ENCODE measurements around the gene GALNT1. TPM values are rescaled to one million over a fixed set of nuclear protein-coding genes. Genes with fewer than 3 reads are reported as not detected.

The GALNT1 gene
- total and polyA plus RNA-seq, 8 donors: 11.2 to 83.9 (median 13.8) TPM

DNA sequence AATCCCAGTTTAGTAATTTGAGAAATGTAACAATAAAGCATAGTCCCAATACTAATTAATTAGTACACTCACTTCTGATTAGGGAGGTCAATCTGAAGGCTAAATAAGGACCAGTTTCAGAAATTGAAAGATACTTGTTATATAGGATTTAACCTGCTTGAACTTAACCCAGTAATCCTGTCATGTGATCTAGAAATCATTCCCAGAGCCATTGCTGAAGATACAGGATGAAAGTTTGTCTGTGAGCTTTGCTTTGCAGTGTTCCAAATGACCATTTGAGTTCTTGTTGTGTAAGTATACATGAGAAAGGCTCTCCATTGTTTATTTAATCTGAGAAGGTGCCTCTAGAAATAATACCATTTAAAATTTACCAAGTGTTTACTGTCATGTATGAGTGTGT lies 52.2 kb downstream of the GALNT1 start:
- H3K4me1 ChIP-seq: peaks cover 0 to 7% (median 0%) of the 10 kb centered on the region in 4 donors
- no peak for TF ChIP-seq EP300 (IDR thresholded peaks at IDR 0.05)
- TF ChIP-seq, protein P1, sequence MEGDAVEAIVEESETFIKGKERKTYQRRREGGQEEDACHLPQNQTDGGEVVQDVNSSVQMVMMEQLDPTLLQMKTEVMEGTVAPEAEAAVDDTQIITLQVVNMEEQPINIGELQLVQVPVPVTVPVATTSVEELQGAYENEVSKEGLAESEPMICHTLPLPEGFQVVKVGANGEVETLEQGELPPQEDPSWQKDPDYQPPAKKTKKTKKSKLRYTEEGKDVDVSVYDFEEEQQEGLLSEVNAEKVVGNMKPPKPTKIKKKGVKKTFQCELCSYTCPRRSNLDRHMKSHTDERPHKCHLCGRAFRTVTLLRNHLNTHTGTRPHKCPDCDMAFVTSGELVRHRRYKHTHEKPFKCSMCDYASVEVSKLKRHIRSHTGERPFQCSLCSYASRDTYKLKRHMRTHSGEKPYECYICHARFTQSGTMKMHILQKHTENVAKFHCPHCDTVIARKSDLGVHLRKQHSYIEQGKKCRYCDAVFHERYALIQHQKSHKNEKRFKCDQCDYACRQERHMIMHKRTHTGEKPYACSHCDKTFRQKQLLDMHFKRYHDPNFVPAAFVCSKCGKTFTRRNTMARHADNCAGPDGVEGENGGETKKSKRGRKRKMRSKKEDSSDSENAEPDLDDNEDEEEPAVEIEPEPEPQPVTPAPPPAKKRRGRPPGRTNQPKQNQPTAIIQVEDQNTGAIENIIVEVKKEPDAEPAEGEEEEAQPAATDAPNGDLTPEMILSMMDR (IDR thresholded peaks at IDR 0.05): no peak
- TF ChIP-seq POLR2A (IDR thresholded peaks at IDR 0.05): no peak
- no peak for TF ChIP-seq POLR2AphosphoS5 (IDR thresholded peaks at IDR 0.05)
- no peak overlapping the region for H3K4me3 ChIP-seq
- no peak overlapping the region for H3K27ac ChIP-seq
- no peaks in the 10 kb centered on the region for H3K27me3 ChIP-seq
- intact Hi-C loops (cut with DNase I; ENCODE audit: low total_unique reads): no loop called here
- peaks cover 0 to 8% (median 4%) of the 10 kb centered on the region in 4 donors for H3K9me3 ChIP-seq
- no peak for DNase-seq
- H3K36me3 ChIP-seq: peaks cover 0 to 7% (median 3%) of the 10 kb centered on the region in 4 donors

DNA sequence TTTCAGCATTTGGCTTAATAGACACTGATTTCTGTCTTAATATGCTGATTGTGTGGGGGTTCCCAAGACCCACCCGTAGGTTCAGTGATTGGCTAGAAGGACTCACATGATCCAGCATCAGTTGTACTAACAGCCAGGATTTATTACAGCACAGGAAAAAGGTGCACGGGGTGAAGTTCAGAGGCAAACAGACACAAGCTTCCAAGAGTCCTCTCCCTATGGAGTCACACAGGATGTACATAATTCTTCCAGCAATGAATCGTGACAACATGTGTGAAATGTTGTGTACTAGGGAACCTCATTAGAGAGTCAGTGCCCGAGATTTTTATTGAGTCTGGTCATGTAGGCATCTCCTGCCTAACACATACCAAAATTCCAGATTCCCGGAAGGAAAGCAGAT lies 52.8 kb downstream of the GALNT1 start:
- 69 to 79% (median 77%) methylated on average over 5 of the region's 5 CpGs for WGBS, 5 donors

DNA sequence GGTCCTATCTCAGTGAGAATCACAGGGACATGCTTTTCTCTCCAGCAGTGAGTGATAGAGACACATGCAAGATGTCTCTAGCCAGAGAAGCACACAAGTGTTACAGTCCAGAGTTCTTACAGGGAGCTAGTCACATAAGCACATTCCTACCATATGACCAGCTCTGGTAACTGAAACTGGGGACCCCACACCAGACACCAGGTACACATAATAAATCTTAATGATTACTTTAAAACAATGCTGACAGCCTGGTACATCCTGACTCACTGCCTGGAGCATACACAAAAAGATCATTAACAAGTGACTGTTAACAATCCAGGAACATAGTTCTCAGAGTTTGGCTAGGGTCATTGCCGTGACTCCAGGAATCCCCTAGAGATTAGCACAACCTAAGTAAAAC lies 53.6 kb downstream of the GALNT1 start:
- H3K27ac ChIP-seq: no peak overlapping the region

More for the DNA sequence above, 52.8 kb downstream of the GALNT1 start:
- H3K27me3 ChIP-seq: no peaks in the 10 kb centered on the region
- H3K36me3 ChIP-seq: peaks cover 0 to 7% (median 3%) of the 10 kb centered on the region in 4 donors
- no peak overlapping the region for H3K27ac ChIP-seq
- peaks cover 0 to 7% (median 0%) of the 10 kb centered on the region in 4 donors for H3K4me1 ChIP-seq
- DNase-seq: no peak
- H3K9me3 ChIP-seq: peaks cover 0 to 8% (median 4%) of the 10 kb centered on the region in 4 donors
- H3K4me3 ChIP-seq: no peak overlapping the region
- intact Hi-C loops (cut with DNase I; ENCODE audit: low total_unique reads): no loop called here
- TF ChIP-seq, protein P1 (IDR thresholded peaks at IDR 0.05): no peak
- no peak for TF ChIP-seq EP300 (IDR thresholded peaks at IDR 0.05)

DNA sequence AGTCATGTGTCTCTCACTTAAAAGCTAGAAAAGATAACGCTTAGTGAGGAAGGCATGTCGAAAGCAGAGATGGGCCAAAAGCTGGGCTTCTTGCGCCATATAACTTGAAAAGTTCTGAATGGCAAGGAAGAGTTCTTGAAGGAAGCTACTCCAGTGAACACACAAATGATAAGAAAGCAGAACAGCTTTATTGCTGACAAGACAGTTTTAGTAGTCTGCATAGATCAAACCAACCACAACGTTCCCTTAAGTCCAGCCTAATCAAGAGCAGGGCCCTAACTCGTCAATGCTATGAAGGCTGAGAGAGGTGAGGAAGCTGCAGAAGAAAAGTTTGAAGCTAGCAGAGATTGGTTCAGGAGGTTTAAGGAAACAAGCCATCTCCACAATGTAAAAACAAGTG lies 55.7 kb downstream of the GALNT1 start:
- DNase-seq: no peak
- intact Hi-C loops (cut with DNase I; ENCODE audit: low total_unique reads): no loop called here
- TF ChIP-seq EP300 (IDR thresholded peaks at IDR 0.05): no peak
- no peak for TF ChIP-seq POLR2AphosphoS5 (IDR thresholded peaks at IDR 0.05)
- TF ChIP-seq, protein P1 (IDR thresholded peaks at IDR 0.05): no peak
- no peak for TF ChIP-seq POLR2A (IDR thresholded peaks at IDR 0.05)
- 93 to 99% (median 98%) methylated on average over 5 of the region's 5 CpGs for WGBS, 5 donors
- H3K36me3 ChIP-seq: peaks cover 0 to 7% (median 3%) of the 10 kb centered on the region in 4 donors
- H3K27me3 ChIP-seq: no peaks in the 10 kb centered on the region
- H3K9me3 ChIP-seq: peaks cover 0 to 8% (median 4%) of the 10 kb centered on the region in 4 donors
- H3K27ac ChIP-seq: no peak overlapping the region
- no peak overlapping the region for H3K4me3 ChIP-seq
- peaks cover 0 to 7% (median 0%) of the 10 kb centered on the region in 4 donors for H3K4me1 ChIP-seq

More for the DNA sequence above, 53.6 kb downstream of the GALNT1 start:
- intact Hi-C loops (cut with DNase I; ENCODE audit: low total_unique reads): no loop called here
- peak in 1 of 2 donors; percentile 19 for DNase-seq
- Histone ChIP-seq H3K27me3 (no peaks in the 10 kb centered on the region), H3K4me1 (peaks cover 0 to 7% (median 0%) of the 10 kb centered on the region in 4 donors), H3K4me3 (no peak overlapping the region), H3K9me3 (peaks cover 0 to 8% (median 4%) of the 10 kb centered on the region in 4 donors), H3K36me3 (peaks cover 0 to 7% (median 3%) of the 10 kb centered on the region in 4 donors)
- WGBS, 5 donors: 64 to 91% (median 79%) methylated on average over 1 of the region's 1 CpG
- TF ChIP-seq POLR2A (IDR thresholded peaks at IDR 0.05) (no peak), EP300 (IDR thresholded peaks at IDR 0.05) (no peak), POLR2AphosphoS5 (IDR thresholded peaks at IDR 0.05) (no peak)
- TF ChIP-seq, protein P1 (IDR thresholded peaks at IDR 0.05): no peak

Data from stomach (tissue), 9 donors.